Fibroblast of skin of right biceps (primary cell): ENCODE data around the gene EBF3.

ENCODE experiments used
- DNase-seq: peaks from one replicate; pipeline ENCODE4 v3.0.0-alpha.2; 2013

Gene EBF3

DNA sequence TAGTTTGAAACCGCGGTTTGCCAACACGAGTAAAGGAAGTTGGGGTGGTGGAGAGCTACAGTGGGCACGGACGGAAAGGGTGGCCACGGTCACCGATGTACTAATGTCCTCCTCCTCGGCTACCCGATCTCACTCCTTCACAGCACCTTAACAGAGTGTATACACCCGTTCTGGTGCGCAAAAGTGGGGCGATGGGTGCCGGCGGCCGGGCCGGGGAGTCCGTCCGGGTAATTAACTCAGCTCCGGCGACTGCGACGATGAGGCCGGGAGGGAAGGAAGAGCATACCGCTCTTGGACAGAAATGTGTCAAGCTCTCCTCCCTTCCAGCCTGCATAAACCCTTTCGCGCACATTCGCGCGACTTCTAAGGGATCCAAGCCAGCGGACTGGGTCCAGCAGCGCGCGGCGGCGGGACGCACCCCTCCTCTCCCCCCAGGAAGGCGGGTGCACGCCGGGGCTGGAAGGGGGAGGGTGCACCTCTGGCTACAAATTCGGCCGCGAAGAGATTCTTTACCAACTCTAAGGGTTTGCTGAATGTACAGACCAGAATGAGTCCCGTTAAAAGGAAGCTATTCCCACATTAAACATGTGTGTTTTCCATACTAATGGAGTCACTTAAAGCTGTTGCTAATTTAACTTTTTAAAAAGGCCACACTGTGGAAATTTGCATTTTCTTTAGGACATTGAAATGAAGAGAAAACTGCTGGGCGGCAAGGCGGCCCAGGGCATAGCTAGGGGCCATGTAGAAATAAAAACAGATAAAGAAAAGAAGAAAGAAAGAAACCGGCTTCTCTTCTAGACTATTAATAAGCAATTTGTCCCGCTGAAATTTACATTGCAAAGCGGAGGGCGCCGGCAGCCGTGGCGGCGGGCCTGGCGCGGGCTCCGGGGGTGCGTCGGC lies 6.6 kb upstream of the EBF3 start:
- no peak for DNase-seq

DNA sequence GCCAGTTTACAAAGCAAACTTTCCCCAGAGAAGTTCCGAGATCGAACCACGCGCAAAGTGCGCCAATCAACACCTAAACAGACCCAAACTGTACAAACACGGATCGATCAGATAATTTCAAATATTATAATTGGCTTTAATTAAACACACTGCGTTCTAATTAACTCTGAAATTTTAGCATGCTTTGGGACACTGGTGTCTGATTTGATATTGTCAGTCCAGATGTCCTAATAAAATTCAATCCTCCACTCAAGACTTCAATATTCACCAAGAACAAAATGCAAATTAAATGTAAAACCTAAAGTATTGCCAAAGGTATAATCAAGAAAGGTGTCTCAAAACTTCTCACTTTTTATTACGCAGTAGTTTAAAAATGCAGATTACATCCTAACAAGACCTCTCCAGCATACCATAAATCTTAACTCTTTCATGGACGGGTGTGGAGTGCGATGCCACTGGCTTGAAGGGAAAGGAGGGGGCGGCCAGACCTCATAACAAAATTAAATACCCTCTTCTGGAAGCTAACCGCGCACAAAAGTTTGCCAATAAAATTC lies 5.9 kb upstream of the EBF3 start:
- no peak for DNase-seq

DNA sequence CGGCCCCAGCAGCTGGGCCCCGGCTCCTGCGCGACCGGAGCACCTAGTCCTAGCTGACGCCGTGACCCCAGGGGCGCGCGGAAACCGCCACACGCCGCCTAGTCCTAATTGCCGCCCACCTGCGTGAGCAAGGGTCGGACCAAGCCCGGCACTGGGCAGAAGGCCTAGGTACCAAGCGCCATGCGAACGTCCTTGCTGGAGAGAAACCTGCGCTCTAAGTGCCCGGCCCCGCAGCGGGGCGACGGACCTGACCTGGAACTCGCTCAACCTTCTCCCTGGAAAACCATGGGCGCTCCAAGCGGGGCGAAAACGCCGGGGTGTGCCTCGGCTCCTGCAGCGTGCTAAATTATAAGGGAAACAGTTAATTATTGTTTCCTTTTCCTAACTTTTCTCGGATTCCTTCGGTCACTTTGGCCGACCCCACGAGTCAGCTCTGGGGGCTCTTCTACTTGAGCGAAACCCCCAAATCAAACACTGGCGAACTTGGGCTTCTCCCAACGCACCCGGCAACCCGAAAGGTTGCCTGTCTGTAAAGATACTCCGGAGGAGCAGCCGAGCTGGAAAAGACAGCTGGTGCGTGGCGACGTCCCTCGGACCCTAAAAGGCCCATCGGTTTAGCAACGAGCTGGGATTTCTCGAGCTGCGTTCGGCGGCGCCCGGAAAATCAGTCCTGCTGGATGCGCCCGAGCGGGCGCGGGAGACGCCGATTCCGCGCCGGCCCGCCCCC lies 5.3 kb upstream of the EBF3 start:
- DNase-seq: no peak

DNA sequence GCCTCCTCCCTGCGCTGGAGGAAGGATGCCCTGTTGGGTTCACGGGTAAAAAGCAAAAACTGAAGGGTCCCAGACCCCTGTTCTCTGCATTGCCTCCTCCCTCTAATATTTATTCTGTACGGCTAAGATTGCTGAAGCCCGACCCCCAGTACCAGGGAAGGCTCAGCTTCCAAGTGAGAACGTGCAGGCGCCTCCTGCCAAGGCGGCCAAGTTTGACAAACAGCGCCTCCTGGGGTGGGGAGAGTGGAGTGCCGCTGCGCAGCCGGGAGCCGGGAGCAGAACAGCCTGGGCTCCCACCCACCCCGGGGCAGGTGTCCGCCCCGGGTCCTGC lies 4.7 kb upstream of the EBF3 start:
- peak; percentile 58 for DNase-seq

DNA sequence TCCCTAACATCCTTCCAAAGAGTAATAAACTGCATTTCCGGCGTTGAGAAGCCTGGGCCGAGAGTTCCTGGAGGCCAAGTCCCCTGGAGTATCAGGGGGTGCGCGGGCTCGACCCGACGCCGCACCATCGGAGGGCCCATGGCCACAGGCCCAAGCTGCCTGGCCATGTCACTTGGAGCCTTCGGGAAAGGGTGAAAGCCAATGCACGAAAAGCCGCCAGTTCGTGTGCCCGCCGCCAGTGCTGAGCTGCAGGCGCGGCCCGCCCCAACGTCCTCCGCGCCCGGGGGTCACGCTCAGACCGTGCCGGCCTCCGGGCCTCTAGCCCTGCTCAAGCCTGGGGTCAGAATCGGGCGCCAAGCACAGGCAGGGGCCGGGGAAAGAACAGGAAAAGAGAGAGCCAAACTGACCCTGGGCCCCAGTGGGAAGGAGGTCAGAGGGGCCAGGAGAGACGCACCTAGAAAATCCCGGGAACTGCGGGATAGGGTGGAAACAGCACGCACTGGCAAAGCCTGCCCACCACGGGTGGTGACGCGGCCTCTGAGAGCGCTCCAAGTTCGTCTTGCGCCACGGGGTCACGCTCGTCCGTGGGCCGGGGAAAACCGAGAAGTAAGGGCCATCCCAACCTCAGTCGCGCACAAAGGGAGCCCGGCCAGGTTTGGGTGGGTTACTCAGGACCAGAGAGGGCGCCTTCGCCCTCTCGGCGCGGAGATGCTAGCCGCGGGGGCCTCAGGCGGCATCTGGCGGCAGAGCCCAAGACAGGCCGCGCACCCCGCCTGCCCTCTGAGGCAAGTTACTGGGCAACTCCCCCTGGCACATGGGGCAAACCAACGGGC lies 4.2 kb upstream of the EBF3 start:
- no peak for DNase-seq

DNA sequence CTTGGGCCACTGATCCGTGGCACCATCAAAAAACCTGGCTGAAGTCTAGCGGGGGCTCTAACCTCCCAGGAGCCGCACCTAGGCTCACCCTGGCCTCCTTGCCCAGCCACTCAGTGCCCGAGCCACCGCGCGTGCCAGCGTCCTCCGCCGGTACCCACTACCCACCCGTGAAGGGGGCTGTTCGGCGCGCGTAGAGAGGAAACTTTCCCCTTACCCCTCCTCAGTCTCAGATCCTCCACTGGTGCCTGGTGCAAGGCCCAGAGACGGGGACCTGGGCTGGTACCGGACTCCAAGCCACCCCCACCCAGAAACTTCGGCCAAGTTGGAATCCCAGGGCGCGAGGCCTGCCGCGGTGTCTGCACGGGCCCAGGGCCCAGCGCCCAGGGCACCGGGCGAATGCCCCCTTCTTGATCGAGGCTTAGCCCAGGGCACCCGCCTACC lies 3.5 kb upstream of the EBF3 start:
- DNase-seq: no peak

DNA sequence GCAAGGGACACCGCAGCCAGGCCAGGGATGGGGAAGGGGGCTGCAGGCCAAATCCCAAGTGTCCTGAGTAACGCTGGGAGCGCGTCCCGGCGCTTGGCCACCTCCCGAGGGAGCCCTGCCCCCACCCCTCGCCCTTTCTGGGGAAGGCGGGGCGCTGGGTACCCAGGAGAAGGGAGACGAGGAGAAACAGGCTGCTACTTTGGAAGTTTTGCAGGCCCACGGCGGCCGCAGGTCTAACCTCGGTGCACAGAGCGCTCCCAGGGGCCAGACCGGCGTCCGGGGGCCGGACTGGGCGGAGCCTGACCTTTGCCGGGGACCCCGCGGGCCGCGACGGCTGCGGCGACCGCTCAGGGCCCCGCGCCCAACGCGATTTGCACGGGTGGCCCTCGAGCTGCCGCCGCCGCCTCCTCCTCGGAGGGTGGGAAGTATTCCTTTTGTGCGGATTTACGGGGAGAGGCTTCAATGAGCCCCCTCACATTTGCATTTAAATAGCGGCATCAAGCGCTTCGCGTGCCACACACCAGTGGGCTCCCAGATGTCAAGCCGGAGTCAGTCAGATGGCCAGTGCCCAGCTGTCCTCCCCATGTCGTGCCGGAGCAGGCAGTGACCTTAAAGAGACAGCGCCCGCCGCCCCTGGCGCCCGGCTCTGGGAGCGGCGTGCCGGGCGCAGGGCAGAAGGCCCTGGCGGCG lies 3.0 kb upstream of the EBF3 start:
- DNase-seq: no peak

DNA sequence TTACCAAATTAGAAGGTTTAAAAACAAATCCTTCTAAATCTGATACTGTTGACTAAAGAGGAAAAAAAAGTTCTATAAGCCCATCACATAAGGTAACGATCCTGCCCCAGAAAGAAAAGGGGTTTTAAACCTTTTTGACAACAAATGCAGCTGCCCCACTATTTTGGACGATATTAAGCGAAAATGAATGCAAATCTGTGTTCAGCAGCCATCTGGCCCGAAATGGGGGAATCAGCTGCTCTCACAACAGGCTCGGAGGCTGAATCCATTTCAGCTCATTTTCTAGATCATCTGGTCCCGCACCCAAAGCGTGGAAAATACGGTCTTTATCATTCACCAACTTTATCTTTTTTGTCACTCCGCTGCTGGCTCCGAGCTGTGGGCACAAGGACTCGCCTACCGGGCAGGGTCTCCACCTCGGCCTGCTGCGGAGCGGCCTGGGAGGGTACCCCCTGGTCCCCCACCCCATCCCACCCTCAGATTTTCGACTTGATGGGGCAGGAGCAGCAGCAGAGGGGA lies 2.4 kb upstream of the EBF3 start:
- no peak for DNase-seq

DNA sequence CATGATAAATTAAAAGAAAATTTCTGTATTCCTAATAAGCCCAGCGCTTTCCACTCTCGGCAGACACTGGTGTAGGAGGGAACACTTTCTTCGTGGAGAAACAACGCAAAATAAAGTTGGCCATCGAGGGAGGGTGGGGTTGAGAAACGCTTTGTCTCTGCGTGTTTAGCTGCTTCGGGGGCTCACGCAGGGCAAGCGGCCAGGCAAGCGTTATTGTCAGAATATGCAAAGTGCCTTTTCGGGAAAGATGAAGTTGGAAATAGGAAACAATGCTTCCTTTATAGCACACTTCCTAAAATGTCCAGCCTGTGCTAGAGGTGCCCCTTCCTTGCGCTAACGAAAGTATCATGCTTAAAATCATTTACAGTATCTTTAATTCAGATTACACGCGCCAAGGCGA lies 1.9 kb upstream of the EBF3 start:
- DNase-seq: no peak

DNA sequence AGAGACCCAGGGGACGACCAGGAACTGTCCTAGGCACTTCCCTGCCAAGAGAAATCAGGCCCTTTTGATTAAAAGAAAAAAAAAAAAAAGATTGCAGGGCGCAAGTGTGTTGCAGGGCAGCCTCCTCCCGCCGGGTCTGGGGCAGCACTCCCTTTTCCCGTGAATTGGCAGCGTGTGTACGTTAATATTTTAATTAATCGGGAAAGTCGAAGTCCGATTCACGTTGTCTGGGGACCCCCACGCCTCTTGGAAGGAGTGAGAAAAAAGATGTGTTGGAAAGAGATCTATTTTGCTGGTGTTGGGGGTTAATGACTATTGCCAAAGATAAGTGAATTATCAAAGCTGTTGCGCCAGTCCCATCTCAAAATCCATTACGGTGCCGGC lies 1.3 kb upstream of the EBF3 start:
- DNase-seq: no peak

DNA sequence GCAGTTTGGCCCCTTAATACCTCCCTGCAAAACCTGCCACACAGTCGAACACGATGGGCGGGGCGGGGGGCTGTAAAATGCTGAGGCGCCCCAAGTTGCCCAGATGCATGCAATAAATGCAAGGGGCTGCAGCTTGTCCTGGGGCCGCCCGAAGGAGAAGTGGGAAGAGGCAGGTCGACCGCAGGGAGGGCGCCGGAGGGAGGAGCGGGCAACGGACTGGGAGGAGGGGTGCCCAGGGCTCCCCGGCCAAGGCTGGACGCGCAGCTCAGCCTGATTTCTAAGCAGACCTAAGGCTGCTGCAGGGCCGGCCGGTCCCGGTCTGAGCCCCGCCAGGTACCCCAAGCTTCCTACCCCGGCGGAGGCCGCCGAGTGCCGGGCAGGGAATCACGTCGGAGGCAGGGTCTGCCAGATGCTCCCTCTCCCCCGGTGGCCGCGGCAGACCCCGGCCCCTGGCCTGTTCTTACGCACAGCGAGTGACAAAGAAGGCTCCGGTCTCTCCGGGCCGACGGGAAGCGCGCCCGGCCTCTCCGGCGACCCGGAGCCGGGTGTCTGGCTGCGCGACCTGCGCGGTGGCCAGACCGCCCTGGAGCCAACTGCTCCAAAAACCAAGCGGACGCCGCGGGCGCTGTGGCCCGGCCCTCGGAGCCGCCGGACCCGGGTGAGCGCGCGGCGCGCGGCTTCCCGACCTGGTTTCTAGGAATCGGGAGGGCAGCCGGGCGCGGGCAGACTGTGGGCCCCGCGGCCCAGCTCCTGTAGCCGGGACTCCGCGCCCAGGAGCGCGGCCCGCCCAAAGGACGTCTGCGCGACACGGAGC lies 744 bp upstream of the EBF3 start:
- no peak for DNase-seq

DNA sequence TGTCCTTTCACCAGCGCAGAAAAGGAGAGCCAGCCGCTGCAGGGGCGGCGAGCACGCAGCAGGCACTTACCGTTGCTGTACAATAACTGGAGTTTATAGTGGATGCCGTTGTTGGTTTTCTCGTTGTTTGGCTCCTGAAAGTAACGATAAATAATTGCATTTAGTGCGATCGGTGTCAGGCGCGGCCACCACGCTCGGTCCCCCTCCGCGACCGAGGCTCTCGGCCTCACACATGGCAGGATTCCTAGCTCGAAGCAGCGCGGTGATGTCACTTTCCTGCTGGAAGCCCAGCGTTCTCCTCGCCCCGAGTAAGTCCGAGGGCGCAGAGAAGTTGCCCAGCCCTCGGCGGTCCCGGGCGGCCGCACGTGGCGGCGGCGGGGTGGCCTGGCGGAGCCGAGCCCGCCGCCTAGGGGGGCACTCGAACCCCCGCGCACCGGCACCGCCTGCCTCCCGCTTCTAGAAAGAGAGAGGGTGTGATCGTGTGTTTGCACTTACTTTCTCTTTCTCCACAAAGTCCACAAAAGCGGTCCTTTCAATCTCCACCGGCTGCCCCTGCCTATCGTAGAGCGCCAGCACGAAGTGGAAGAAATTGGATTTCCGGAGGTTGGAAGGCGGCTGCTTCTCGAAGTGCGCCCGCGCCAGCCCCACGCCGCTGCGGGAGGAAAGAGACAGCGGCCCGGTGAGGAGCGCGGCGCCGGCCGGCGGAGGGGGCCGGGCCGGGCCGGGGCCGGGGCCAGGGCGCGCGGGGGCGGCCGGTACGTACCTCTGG lies 1.0 kb downstream of the EBF3 start:
- DNase-seq: peak; percentile 55

DNA sequence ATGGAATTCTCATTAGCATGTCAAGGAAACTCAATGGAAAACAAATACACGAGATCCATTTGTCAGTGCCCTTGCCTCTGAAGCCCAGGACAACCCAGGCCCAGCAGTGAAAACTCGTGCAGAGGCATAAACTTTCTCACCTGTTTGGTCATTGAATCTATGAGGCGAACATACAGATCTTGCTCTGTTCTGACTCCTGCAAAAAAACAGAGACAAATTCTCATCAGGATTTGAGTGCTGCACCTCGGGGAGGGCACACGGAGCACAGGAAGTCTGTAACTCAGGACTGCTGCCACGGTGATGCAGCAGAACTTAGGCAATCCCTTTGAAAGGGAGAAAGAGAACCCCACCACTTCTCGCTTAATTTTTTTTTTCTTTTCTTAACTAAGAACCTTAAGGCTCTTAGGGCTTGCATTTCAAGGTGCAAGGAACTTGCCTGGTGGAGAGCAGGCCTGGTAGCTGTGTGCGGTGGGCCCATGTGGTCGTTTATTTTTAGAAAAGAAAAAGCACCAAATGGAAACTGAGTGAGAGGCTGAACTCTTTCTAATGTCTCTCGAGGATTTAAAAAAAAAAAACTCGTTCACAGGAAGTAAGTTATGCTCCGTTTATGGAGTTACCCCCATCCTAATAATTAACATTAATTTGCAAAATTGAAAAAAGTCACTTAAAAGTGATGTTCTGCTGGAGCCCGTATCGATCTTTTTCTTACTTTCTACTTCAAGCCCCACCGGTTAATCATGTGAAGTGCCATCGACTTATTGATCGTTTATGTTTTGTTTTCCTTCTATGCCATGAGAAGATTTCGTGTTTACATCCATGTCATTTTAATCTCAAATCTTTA lies 1.8 kb downstream of the EBF3 start:
- peak; percentile 45 for DNase-seq

DNA sequence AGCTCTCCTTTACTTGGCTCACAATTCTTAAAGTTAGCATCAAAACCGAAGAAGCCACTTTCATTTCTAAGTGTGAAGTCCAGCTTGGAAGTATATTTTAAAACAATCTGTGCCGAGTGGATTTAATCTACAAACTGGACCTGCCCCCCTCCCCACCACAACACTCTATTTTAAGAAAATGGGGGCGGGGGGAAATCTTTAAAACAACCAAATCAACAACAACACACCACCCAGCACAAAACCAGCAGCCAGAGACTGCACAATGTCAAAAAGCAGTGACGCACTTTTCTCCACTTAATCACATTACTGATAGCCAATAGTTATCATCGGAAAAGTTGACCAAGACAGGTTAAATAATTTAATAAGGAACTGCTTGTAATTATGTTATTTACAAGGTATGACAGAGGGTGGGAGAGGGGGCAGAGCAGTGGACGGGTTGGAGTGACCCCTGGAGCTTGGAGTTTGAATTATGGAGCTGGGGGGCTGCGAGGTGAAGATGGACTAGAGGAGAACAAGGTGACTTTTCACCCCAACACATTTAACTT lies 2.8 kb downstream of the EBF3 start:
- no peak for DNase-seq

DNA sequence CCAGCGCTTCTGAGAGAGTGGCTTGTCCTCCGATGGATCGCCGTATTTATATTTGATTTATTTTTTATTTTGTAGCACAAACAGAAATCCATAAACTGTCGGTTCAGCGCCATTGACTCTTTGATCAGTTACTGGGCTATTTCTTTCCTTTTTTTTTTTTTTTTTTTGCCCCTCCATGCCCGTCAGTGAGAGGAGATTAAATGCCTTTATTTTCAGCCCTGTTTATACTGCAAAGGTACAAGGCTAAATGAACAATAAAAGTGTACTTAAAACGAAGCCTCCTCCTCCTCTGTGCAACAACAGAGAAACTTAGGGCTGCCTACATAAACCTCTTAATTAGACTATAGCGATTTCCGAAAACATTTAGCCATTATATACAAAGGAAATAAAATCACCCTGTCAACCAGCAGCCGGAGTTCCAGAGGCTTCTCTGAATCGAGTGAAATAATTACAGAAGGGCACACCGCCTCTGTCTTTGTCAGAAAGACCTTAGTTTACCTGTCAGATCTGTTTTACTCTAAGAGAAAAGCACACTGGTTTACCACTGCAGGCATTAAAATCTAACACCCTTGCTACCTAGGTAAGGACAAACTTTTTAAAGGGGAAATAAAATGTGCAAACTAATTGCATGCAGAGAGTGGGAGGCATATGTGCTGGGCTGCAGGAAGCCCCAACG lies 3.5 kb downstream of the EBF3 start:
- no peak for DNase-seq

DNA sequence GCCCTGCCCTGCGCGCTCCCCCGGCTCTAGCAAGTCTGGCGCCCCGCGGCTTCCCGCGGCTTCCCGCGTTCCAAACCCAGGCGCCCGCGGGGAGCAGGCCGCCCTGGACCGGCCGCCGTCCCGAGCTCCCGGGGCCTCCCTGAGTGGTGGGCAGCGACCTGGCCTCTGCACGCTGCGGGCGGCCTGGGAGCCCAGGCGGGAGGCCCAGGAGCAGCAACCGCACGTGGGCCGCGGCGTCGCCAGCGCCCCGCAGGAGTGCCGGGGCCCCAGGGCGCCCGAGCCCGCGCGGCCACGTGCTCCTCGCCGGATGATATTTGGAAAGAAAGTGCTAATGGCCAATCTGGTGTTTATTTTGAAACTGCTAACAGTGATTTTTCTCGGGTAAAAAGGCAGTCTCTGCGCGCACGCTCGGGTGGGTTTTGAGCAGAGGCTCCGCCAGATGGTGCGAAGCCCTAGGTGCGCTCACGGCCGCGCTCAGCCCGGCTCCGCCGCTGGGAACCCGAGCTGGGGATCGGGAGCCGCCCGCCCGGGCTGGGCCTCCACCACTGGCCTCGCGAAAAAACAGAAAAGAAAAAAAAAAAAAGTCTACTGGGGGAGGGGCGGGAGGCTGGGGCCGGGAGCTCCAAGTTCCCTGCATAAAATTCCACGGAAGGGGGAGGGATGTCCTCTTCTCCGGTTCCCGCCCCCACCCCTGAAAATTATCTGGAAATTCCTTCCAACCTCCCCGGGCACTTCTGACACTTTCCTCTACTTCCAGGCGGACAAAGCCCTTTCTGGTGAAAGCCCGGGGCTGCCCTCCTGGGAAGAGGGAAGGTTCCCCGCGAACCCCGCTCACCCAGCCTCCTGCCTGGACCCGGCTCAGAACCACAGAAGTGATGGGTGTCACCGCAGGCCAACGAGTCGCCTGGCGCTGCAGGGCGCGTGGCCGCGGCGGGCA lies 4.3 kb downstream of the EBF3 start:
- DNase-seq: no peak
